NT2/D1 (cell line): ENCODE results near the gene BHLHA15.

Source experiments
- DNase-seq: peaks from one replicate; pipeline ENCODE4 v3.0.0-alpha.2; 2011; ENCODE audit warnings: low read depth, low spot score
- H3K27me3 ChIP-seq: 2 replicates; pipeline ENCODE4 v1.6.0; 2011; ENCODE audit warnings: mild to moderate bottlenecking; ENCODE audit not compliant: insufficient read length, insufficient read depth
- H3K36me3 ChIP-seq: 2 replicates; pipeline ENCODE4 v1.6.1; 2011; ENCODE audit warnings: mild to moderate bottlenecking, low read length, mixed read lengths; ENCODE audit not compliant: insufficient read depth, insufficient read length
- H3K4me1 ChIP-seq: 2 replicates; pipeline ENCODE4 v1.5.1; 2011; ENCODE audit not compliant: insufficient read depth, insufficient read length
- H3K4me3 ChIP-seq: 2 replicates; pipeline ENCODE4 v1.5.1; 2011; ENCODE audit warnings: low read depth; ENCODE audit not compliant: insufficient read length
- H3K9ac ChIP-seq: 2 replicates; pipeline ENCODE4 v1.6.0; 2011; ENCODE audit warnings: low read depth; ENCODE audit not compliant: insufficient read length
- H3K9me3 ChIP-seq: 2 replicates; pipeline ENCODE4 v1.5.1; 2011; ENCODE audit warnings: mild to moderate bottlenecking, low read length; ENCODE audit not compliant: insufficient read depth
- SUZ12 ChIP-seq: IDR thresholded peaks from 2 replicates; pipeline ENCODE4 v1.6.1; 2011; ENCODE audit not compliant: insufficient read length, insufficient read depth; ENCODE audit errors: extremely low read depth
- YY1 ChIP-seq: IDR thresholded peaks from 2 replicates; pipeline ENCODE4 v1.6.1; 2011; ENCODE audit not compliant: insufficient read length, insufficient read depth
- ZNF274 ChIP-seq: IDR thresholded peaks from 2 replicates; pipeline ENCODE4 v1.6.1; 2011; ENCODE audit warnings: mild to moderate bottlenecking, low read depth, low read length

BHLHA15 gene

DNA sequence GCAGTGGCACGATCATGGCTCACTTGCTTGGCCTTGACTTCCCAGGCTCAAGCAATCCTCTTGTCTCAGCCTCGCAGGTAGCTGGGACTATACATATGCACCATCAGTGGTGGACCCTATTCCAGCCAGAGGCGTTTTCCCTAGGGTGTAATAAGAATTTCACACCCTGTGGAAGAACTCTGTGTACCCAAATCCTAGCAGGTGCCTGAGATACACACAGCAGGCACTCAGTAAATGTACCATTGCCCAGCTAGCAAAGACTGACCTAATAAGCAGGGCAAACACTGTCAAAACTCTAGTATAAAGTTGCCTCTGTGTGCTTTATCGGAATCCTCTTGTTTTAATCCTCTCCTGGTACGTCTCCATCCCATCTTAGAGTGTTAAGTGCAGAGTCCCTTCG, 33.7 kb upstream of the BHLHA15 start:
- Histone ChIP-seq H3K9ac (no peak overlapping the region), H3K4me1 (no peaks in the 10 kb centered on the region), H3K36me3 (peaks cover 24% of the 10 kb centered on the region), H3K4me3 (no peak overlapping the region), H3K9me3 (no peaks in the 10 kb centered on the region), H3K27me3 (no peaks in the 10 kb centered on the region)
- TF ChIP-seq YY1: no peak
- no peak for DNase-seq

DNA sequence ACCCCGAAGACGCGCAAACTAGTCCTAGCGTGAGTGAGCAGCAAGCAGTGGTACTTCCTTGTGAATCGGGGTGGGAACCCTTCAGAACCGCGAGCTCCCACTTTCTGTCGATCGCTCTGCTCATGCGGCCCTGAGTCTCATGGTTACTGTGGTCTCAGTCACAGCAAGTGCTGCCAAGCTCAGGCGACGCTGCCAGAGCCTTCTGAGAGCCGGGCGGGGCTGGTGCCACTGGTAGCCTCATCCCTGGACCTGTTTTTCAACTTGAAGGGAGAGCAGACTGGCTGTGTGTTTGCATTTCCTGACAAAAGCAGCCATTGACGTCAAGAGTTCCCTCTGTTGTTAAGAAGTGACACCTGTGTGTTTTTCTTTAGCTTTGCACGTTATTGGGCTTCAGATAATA, 32.9 kb upstream of the BHLHA15 start:
- TF ChIP-seq ZNF274 (no peak), YY1 (no peak), SUZ12 (no peak)
- no peaks in the 10 kb centered on the region for H3K9me3 ChIP-seq
- H3K9ac ChIP-seq: no peak overlapping the region
- DNase-seq: no peak
- H3K4me3 ChIP-seq: no peak overlapping the region
- H3K4me1 ChIP-seq: no peaks in the 10 kb centered on the region
- H3K36me3 ChIP-seq: peaks cover 24% of the 10 kb centered on the region
- no peaks in the 10 kb centered on the region for H3K27me3 ChIP-seq

DNA sequence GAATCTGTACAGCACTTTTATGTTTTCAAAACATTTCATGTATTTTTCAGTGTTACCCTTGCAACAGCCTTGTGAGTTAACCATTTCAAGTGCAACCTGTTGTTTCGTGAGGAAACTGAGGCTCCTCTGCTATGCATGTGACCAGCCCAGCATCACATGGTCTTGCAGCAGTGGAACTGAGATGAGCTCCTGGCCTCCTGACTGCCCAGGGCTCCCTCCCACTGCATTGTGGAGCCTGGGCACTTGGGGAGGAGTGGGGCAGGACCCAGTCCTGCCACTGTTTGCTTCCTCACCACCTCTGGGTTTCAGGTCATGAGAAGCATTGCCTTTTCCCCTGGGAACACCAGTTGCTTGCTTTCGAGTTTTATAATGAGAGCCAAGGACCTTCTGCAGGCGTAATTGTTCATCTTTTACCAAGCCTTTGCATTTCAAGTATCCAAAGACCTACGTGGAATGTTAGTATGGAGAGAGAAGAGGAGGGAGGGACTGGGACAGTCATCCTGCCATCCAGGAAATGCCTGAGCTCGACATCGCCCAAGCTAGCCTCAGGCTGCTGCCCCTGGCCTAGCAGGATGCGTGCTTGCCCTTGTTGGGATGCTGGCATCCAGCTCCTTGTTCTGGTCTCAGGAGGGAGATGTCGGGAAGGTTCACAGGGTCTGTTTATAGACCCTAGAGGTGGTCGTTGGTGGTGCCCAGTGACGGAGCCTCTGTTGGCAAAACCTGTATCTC, 32.3 kb upstream of the BHLHA15 start:
- no peak overlapping the region for H3K9ac ChIP-seq
- DNase-seq: no peak
- peaks cover 24% of the 10 kb centered on the region for H3K36me3 ChIP-seq
- H3K4me3 ChIP-seq: no peak overlapping the region
- no peaks in the 10 kb centered on the region for H3K27me3 ChIP-seq
- no peaks in the 10 kb centered on the region for H3K9me3 ChIP-seq
- H3K4me1 ChIP-seq: no peaks in the 10 kb centered on the region
- TF ChIP-seq ZNF274 (no peak), SUZ12 (no peak), YY1 (no peak)

DNA sequence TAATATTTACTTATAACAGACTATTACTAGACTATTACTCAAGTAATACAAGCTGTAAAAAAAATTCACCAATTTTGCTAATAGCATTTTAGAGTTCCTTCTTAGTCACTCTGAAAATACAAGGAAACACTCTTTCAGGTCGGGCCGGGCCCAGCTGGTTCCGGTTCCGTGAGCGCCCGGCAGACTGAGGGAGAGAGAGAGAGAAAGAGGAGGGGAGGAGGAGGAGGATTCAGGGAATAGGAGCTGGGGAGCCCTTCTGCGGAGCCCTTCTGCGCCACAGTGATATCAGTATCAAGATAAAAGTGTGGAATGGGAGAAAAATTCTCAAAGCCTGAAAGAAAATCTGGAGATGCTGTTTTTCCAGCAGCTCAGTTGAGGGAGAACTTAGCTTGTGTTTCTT, 30.5 kb upstream of the BHLHA15 start:
- no peak for DNase-seq
- no peak for TF ChIP-seq YY1
- no peak for TF ChIP-seq SUZ12
- no peak for TF ChIP-seq ZNF274
- Histone ChIP-seq H3K27me3 (no peaks in the 10 kb centered on the region), H3K36me3 (peaks cover 9% of the 10 kb centered on the region), H3K9me3 (no peaks in the 10 kb centered on the region), H3K9ac (no peak overlapping the region), H3K4me3 (no peak overlapping the region), H3K4me1 (no peaks in the 10 kb centered on the region)

DNA sequence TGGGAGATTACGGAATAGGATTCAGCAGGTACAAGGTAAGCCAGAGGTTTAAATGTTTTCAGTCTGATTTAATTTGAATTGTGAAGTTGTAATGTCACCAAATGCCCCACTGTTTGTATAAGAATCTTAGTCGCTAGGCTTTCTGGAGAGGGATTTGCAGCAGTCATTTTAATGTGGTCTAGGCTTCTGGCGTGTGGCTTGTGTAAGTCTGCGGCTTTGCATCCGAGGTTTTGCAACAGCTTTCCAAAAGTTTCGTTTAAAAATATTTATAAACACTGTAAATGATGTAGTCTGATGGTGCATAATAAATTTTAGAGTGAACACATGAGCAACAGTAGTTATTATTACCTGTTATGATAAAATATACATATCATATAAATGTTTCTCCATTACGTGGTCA, 26.1 kb upstream of the BHLHA15 start:
- H3K27me3 ChIP-seq: no peaks in the 10 kb centered on the region
- DNase-seq: no peak
- no peak overlapping the region for H3K4me3 ChIP-seq
- no peak overlapping the region for H3K9ac ChIP-seq
- TF ChIP-seq SUZ12 (no peak), ZNF274 (no peak), YY1 (no peak)
- no peaks in the 10 kb centered on the region for H3K4me1 ChIP-seq
- no peaks in the 10 kb centered on the region for H3K9me3 ChIP-seq
- H3K36me3 ChIP-seq: peaks cover 5% of the 10 kb centered on the region

DNA sequence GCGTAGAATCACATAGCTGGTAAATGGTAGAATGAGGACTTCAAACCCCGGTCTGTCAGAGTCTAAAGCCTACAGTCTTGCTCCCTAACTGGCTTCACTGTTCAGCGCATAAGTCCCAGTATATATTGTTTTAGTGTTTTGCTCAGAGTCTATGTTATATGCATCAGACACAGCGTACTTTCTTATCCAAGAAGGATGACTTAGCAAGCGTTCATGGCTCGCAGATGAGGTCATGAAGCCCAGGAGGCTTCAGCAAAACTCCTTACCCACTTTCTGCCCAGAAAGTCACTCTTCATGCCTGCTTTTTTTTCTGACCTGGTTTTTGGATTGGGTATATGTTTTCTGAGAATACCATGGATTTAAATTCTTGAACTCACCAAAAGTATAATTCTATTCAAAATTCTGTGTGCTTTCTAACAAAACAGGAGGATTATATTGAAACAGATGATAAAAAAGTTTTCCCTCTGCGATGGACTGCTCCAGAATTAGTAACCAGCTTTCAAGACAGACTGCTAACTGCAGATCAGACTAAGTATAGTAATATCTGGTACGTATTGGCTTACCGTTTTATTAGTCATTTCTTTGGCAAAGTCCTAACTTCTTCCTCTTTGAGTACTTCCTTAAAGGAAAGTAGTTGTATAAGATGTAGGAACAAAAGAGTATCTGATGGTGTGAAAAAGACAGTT, 24.6 kb upstream of the BHLHA15 start:
- no peaks in the 10 kb centered on the region for H3K27me3 ChIP-seq
- H3K4me1 ChIP-seq: no peaks in the 10 kb centered on the region
- H3K4me3 ChIP-seq: no peak overlapping the region
- H3K9me3 ChIP-seq: no peaks in the 10 kb centered on the region
- no peak overlapping the region for H3K9ac ChIP-seq
- H3K36me3 ChIP-seq: peaks cover 11% of the 10 kb centered on the region
- no peak for TF ChIP-seq ZNF274
- TF ChIP-seq YY1: no peak
- no peak for TF ChIP-seq SUZ12
- DNase-seq: no peak

DNA sequence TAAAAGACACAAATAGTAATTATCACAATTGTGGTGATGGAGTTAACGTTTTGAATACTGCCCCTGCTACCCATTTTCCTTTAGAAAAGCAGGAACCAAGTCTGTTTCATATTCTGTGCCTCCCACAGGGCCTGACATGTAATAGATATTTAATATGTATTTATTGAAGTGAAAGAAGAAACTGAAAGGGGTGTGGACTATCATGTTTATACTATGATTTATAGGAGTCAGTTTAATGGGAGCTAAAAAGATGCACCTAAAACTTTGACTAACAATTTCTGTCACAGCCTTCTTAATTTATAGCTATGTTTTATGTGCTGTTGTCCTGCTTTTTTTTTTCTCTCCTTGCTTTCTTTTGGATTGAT, 24.1 kb upstream of the BHLHA15 start:
- Histone ChIP-seq H3K9ac (no peak overlapping the region), H3K27me3 (no peaks in the 10 kb centered on the region)
- DNase-seq: no peak

More for the DNA sequence above, 24.1 kb upstream of the BHLHA15 start:
- Histone ChIP-seq H3K4me3 (no peak overlapping the region), H3K36me3 (peaks cover 16% of the 10 kb centered on the region), H3K9me3 (no peaks in the 10 kb centered on the region), H3K4me1 (no peaks in the 10 kb centered on the region)
- TF ChIP-seq YY1: no peak
- no peak for TF ChIP-seq SUZ12
- no peak for TF ChIP-seq ZNF274
